HepG2 (cell line): ENCODE results near the gene NCOA3. TPM values are rescaled to one million over a fixed set of nuclear protein-coding genes. Genes with fewer than 3 reads are reported as not detected.

ENCODE experiments used
- ATAC-seq: fragments of 200-7000 bp; cut with Tn5 transposase; 3 replicates; pipeline ENCODE4 v1.9.1; 2020; ENCODE audit warnings: mild to moderate bottlenecking, moderate library complexity
- BruUV-seq: library from RNA; stranded (reverse); fragments of 400-500 nt; replicated peaks from 2 replicates; lab custom pipeline; 2021; lab: Mats Ljungman, UMichigan
- CTCF ChIA-PET: fragments of 300-600 bp; formaldehyde crosslinking; extraction: SDS; loops from one replicate; lab custom pipeline; 2021; ENCODE audit warnings: low total read pairs, inconsistent platforms, low intra/inter-chr PET ratio; lab: Yijun Ruan, JAX
- POLR2A ChIA-PET: fragments of 350-600 bp; sonication (Branson Sonifier 250); formaldehyde crosslinking; loops from one replicate; lab custom pipeline; 2020; ENCODE audit warnings: antibody characterized with exemption, inconsistent platforms; lab: Yijun Ruan, JAX
- DNase-seq: peaks from one replicate; pipeline ENCODE4 v3.0.0-alpha.2; 2015; ENCODE audit warnings: low spot score
- FAIRE-seq: peaks from 3 replicates; lab custom pipeline; 2011; peaks lifted over from hg19 to GRCh38; lab: Jason Lieb, UNC
- H2AFZ ChIP-seq: one replicate; pipeline ENCODE4 v1.6.1; 2011; ENCODE audit warnings: low read length, inconsistent platforms
- H3K27ac ChIP-seq: fragments of 300-600 bp; 3 replicates; pipeline ENCODE4 v1.8.0; 2011; ENCODE audit warnings: mixed run types, mild to moderate bottlenecking, mixed read lengths, low read length, inconsistent platforms; ENCODE audit not compliant: insufficient read depth; ENCODE audit errors: extremely low read length
- H3K27me3 ChIP-seq, 2 experiments: fragments of 200-600 bp in 1 of 2; 2 replicates in 1 of 2; 3 replicates in 1 of 2; pipeline versions ENCODE4 v1.6.0 to v1.8.0; 2011; ENCODE audit warnings: low read length in 2 of 2, mild to moderate bottlenecking in 2 of 2, moderate library complexity in 2 of 2, inconsistent platforms in 1 of 2; ENCODE audit not compliant: insufficient read depth in 2 of 2, control insufficient read depth in 1 of 2
- H3K36me3 ChIP-seq, 2 experiments: fragments of 200-600 bp in 1 of 2; replicated peaks in 1 of 2; 2 replicates in 1 of 2; 3 replicates in 1 of 2; pipeline versions ENCODE4 v1.5.1 to v1.8.0; 2011; ENCODE audit warnings: low read length in 2 of 2, inconsistent platforms in 1 of 2; ENCODE audit not compliant: insufficient read depth in 2 of 2, control insufficient read depth in 1 of 2
- H3K4me1 ChIP-seq: 2 replicates; pipeline ENCODE4 v1.5.1; 2012; ENCODE audit warnings: low read length, inconsistent platforms; ENCODE audit not compliant: insufficient read depth
- H3K4me2 ChIP-seq: 2 replicates; pipeline ENCODE4 v1.6.0; 2011; ENCODE audit warnings: low read depth, low read length, inconsistent platforms
- H3K4me3 ChIP-seq, 3 experiments: fragments of 200-600 bp in 1 of 3; sonication (generic), shearing (Covaris generic) in 1 of 3; replicated peaks in 1 of 3; 2 replicates each; pipeline ENCODE4 v1.5.1; 2011 to 2016; ENCODE audit warnings: low read length in 3 of 3, inconsistent platforms in 2 of 3, low read depth in 2 of 3, mild to moderate bottlenecking in 2 of 3, control low read depth in 1 of 3, mixed read lengths in 1 of 3; ENCODE audit not compliant: insufficient read depth in 1 of 3
- H3K79me2 ChIP-seq: one replicate; pipeline ENCODE4 v1.6.1; 2011; ENCODE audit warnings: low read length, inconsistent platforms; ENCODE audit not compliant: insufficient read depth
- H3K9ac ChIP-seq: 2 replicates; pipeline ENCODE4 v1.6.0; 2011; ENCODE audit warnings: mild to moderate bottlenecking, low read depth, low read length, inconsistent platforms; ENCODE audit not compliant: insufficient read depth
- H3K9me3 ChIP-seq: 2 replicates; pipeline ENCODE4 v1.5.1; 2012; ENCODE audit warnings: mild to moderate bottlenecking, low read length
- H4K20me1 ChIP-seq: 2 replicates; pipeline ENCODE4 v1.6.0; 2011; ENCODE audit warnings: inconsistent platforms, mild to moderate bottlenecking, low read length, moderate library complexity; ENCODE audit not compliant: insufficient read depth
- ASH2L ChIP-seq: fragments of 300-600, 200-600 bp; sonication (generic); IDR thresholded peaks from 2 replicates; pipeline ENCODE4 v1.7.0; 2017; ENCODE audit warnings: low read depth, mild to moderate bottlenecking, moderate library complexity, mixed read lengths, low read length; ENCODE audit not compliant: insufficient read length
- ATF7 ChIP-seq, 2 experiments: fragments of 450-650 bp in 1 of 2; sonication (generic) in 1 of 2; formaldehyde crosslinking in 1 of 2; IDR thresholded peaks; 2 replicates each; pipeline versions ENCODE4 v1.4.0 to v1.6.1; 2016 to 2020; ENCODE audit warnings: antibody characterized with exemption in 1 of 2, mild to moderate bottlenecking in 1 of 2, missing genetic modification reagents in 1 of 2
- CEBPB ChIP-seq: IDR thresholded peaks from 2 replicates; pipeline ENCODE4 v1.6.1; 2011; ENCODE audit warnings: low read depth, low read length, improper control_type of control experiment, borderline replicate concordance
- CEBPG ChIP-seq: IDR thresholded peaks from 2 replicates; pipeline ENCODE4 v1.6.1; 2016
- ETV5 ChIP-seq: IDR thresholded peaks from 2 replicates; pipeline ENCODE4 v1.6.1; 2018; ENCODE audit warnings: missing biosample characterization, missing genetic modification reagents, inconsistent platforms, borderline replicate concordance
- HOXA9 ChIP-seq: sonication (generic); formaldehyde crosslinking; IDR thresholded peaks from 2 replicates; pipeline ENCODE4 v1.8.1; 2022; ENCODE audit warnings: missing genetic modification reagents, mild to moderate bottlenecking, moderate library complexity, borderline replicate concordance
- MTF1 ChIP-seq: sonication (generic); formaldehyde crosslinking; IDR thresholded peaks from 2 replicates; pipeline ENCODE4 v1.5.0; 2020; ENCODE audit warnings: missing genetic modification reagents
- RAD21 ChIP-seq: fragments of 450-650 bp; formaldehyde crosslinking; IDR thresholded peaks from 2 replicates; pipeline ENCODE4 v1.5.0; 2020; ENCODE audit warnings: mild to moderate bottlenecking
- TOPORS ChIP-seq: sonication (generic); formaldehyde crosslinking; IDR thresholded peaks from 2 replicates; pipeline ENCODE4 v1.8.0; 2023; ENCODE audit warnings: mild to moderate bottlenecking, missing genetic modification reagents
- U2AF1 ChIP-seq: fragments of 200-400 bp; formaldehyde crosslinking; optimal IDR thresholded peaks from 2 replicates; pipeline ENCODE3; 2017; ENCODE audit warnings: mild to moderate bottlenecking, low read depth, low read length
- ZNF280D ChIP-seq: sonication (generic); formaldehyde crosslinking; IDR thresholded peaks from 2 replicates; pipeline ENCODE4 v1.5.1; 2020; ENCODE audit warnings: mild to moderate bottlenecking, missing genetic modification reagents
- WGBS: methylation state at CpG from one replicate; pipeline ENCODE4 v1.1.6; 2017; ENCODE audit warnings: low lambda C conversion rate; 5-methylcytosine and 5-hydroxymethylcytosine counted together
- in situ Hi-C: cut with HindIII; loops from 2 replicates; pipeline ENCODE4 v1.10.0; 2017; ENCODE audit warnings: low pct_unique_long_range_greater_than_20kb; ENCODE audit not compliant: extremely low pct_ligation_motif_present
- intact Hi-C: fragments of 100-400 bp; cut with micrococcal nuclease; formaldehyde crosslinking; loops from one replicate; pipeline ENCODE4 v1.10.0; 2022; ENCODE audit not compliant: unreplicated experiment
- polyA plus RNA-seq, 8 experiments: library from polyadenylated mRNA; depleted of rRNA in 3 of 8; stranded (reverse) in 7 of 8; unstranded in 1 of 8; fragments of >200 nt; fragmentation: Illumina TruSeq in 4 of 8; extraction: Trizol in 4 of 8; gene quantifications; 2 replicates each; pipeline versions ENCODE4 v1.2.1 to v1.2.3, GENCODE V29; 2011 to 2016; ENCODE audit warnings: low read depth in 4 of 8, missing spikeins in 1 of 8, mixed read lengths in 1 of 8; ENCODE audit not compliant: insufficient read depth in 1 of 8
- total RNA-seq, 5 experiments: library from RNA; depleted of rRNA; stranded (reverse); fragments of >200 nt; fragmentation: Illumina TruSeq; extraction: Trizol; gene quantifications; 2 replicates each; pipeline ENCODE4 v1.2.3, GENCODE V29; 2016; ENCODE audit warnings: low read depth in 1 of 5
- TF ChIP-seq, protein P1 (sequence below): sonication (generic); formaldehyde crosslinking; IDR thresholded peaks from 2 replicates; pipeline ENCODE4 v1.8.0; 2022; ENCODE audit warnings: mild to moderate bottlenecking, missing genetic modification reagents

NCOA3 gene
- total and polyA plus RNA-seq, 2 of the 13 experiments (the other 11 are each of a cell fraction or from before 2014, with no cell fraction given), result 35.0 to 56.8 TPM

GRCh38 chr20:47652301-47652700 lies 150.6 kb downstream of the NCOA3 start:
- no peak for FAIRE-seq
- Histone ChIP-seq H2AFZ (no peak overlapping the region), H3K9me3 (no peaks in the 10 kb centered on the region), H3K79me2 (no peaks in the 10 kb centered on the region), H3K27me3 (no peaks in the 10 kb centered on the region), H4K20me1 (no peaks in the 10 kb centered on the region), H3K4me2 (no peak overlapping the region), H3K4me3 (no peak overlapping the region), H3K36me3 (peaks cover 30 to 85% of the 10 kb centered on the region in 2 experiments), H3K27ac (no peak overlapping the region), H3K9ac (no peak overlapping the region), H3K4me1 (no peaks in the 10 kb centered on the region)
- CTCF ChIA-PET, result no interaction called here
- 94% methylated on average over 3 of the region's 3 CpGs for WGBS
- BruUV-seq, result no TSS peak
- POLR2A ChIA-PET, result no interaction called here
- no peak for DNase-seq
- no peak for ATAC-seq
- in situ Hi-C loops, result no loop called here
- intact Hi-C loops, result no loop called here
- TF ChIP-seq ASH2L (no peak), CEBPG (CRISPR knock-in tag) (peak; percentile 11; the same call in 1 of the 2 replicates), ATF7 (IDR thresholded peaks at IDR 0.05) (peak; percentile 68), ATF7 (CRISPR knock-in tag; IDR thresholded peaks at IDR 0.05) (no peak), MTF1 (CRISPR knock-in tag) (no peak), CEBPB (peak; percentile 57; the same call in 1 of the 2 replicates)

- BruUV-seq, result no TSS peak
- in situ Hi-C loops, result no loop called here
- CTCF ChIA-PET, result no interaction called here
Measured at GRCh38 chr20:47652794-47653193, 151.1 kb downstream of the NCOA3 start.

More at GRCh38 chr20:47652794-47653193, 151.1 kb downstream of the NCOA3 start:
- Histone ChIP-seq H3K4me1 (no peaks in the 10 kb centered on the region), H3K4me3 (no peak overlapping the region)
- no peak for TF ChIP-seq RAD21 (CRISPR knock-in tag)
- TF ChIP-seq ETV5 (CRISPR knock-in tag), result no peak
- TF ChIP-seq HOXA9 (CRISPR knock-in tag), result no peak
- TF ChIP-seq U2AF1, result no peak
- TF ChIP-seq, protein P1, sequence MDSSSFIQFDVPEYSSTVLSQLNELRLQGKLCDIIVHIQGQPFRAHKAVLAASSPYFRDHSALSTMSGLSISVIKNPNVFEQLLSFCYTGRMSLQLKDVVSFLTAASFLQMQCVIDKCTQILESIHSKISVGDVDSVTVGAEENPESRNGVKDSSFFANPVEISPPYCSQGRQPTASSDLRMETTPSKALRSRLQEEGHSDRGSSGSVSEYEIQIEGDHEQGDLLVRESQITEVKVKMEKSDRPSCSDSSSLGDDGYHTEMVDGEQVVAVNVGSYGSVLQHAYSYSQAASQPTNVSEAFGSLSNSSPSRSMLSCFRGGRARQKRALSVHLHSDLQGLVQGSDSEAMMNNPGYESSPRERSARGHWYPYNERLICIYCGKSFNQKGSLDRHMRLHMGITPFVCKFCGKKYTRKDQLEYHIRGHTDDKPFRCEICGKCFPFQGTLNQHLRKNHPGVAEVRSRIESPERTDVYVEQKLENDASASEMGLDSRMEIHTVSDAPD (CRISPR knock-in tag), result no peak
- TF ChIP-seq TOPORS (CRISPR knock-in tag), result no peak
- TF ChIP-seq ZNF280D, result no peak
- TF ChIP-seq, all 625 proteins: peak for 0
- Histone ChIP-seq H3K9me3 (no peaks in the 10 kb centered on the region), H3K36me3 (peaks cover 30 to 86% of the 10 kb centered on the region in 2 experiments), H3K79me2 (no peaks in the 10 kb centered on the region), H4K20me1 (no peaks in the 10 kb centered on the region), H2AFZ (no peak overlapping the region), H3K9ac (no peak overlapping the region), H3K4me2 (no peak overlapping the region), H3K27ac (no peak overlapping the region), H3K27me3 (no peaks in the 10 kb centered on the region)
- FAIRE-seq (peak; percentile 39), ATAC-seq (peak; percentile 50), DNase-seq (no peak)
- POLR2A ChIA-PET, result no interaction called here
- intact Hi-C loops, result no loop called here
- WGBS, result 100% methylated on average over 2 of the region's 2 CpGs
